K562 (cell line): ENCODE measurements around the gene RTL10. TPM values are rescaled to one million over a fixed set of nuclear protein-coding genes. Genes with fewer than 3 reads are reported as not detected.

Source experiments
- ARID3B ChIP-seq: fragments of 250-450 bp; sonication (Bioruptor Pico); IDR thresholded peaks from 2 replicates; pipeline ENCODE4 v1.4.0; 2020; ENCODE audit warnings: borderline replicate concordance
- BRD4 ChIP-seq: fragments of 200-600 bp; sonication (generic); IDR thresholded peaks from 2 replicates; pipeline ENCODE4 v1.6.1; 2017; ENCODE audit warnings: inconsistent platforms
- CREBBP ChIP-seq: IDR thresholded peaks from one replicate; pipeline ENCODE4 v1.6.1; 2012; ENCODE audit warnings: low read depth, mild to moderate bottlenecking, control low read depth, inconsistent platforms, low read length
- FOXA1 ChIP-seq: fragments of 450-650 bp; IDR thresholded peaks from 2 replicates; pipeline ENCODE4 v1.6.1; 2016; ENCODE audit warnings: mild to moderate bottlenecking, borderline replicate concordance
- HMG20A ChIP-seq: fragments of 450-650 bp; formaldehyde crosslinking; conservative IDR thresholded peaks from 2 replicates; pipeline ENCODE4 v1.4.0; 2020; ENCODE audit warnings: mild to moderate bottlenecking, mixed read lengths
- SREBF1 ChIP-seq: fragments of 150-350 bp; IDR thresholded peaks from 2 replicates; pipeline ENCODE4 v1.6.1; 2014; ENCODE audit warnings: antibody characterized with exemption, low read depth, low read length, borderline replicate concordance
- STAT5A ChIP-seq: IDR thresholded peaks from 2 replicates; pipeline ENCODE4 v1.6.1; 2012; ENCODE audit warnings: low read length, inconsistent platforms, borderline replicate concordance
- THAP12 ChIP-seq: fragments of 250-450 bp; sonication (Bioruptor Pico); IDR thresholded peaks from 2 replicates; pipeline ENCODE4 v1.9.0; 2021; ENCODE audit warnings: mild to moderate bottlenecking, inconsistent platforms
- U2AF1 ChIP-seq: fragments of 200-400 bp; formaldehyde crosslinking; optimal IDR thresholded peaks from 2 replicates; pipeline ENCODE3; 2017; ENCODE audit warnings: mild to moderate bottlenecking, low read depth, low read length, moderate library complexity
- ZBTB17 ChIP-seq: fragments of 450-650 bp; formaldehyde crosslinking; IDR thresholded peaks from 2 replicates; pipeline ENCODE4 v1.4.0; 2020; ENCODE audit warnings: mild to moderate bottlenecking
- polyA plus RNA-seq, 8 experiments: library from polyadenylated mRNA; depleted of rRNA in 4 of 8; stranded (reverse) in 5 of 8; unstranded in 3 of 8; fragments of >200 nt; fragmentation: Nextera tagmentation in 2 of 8; fragmentation: Illumina TruSeq in 1 of 8; extraction: Ambion mirVana in 2 of 8; extraction: Trizol in 1 of 8; gene quantifications; 2 replicates each; pipeline versions ENCODE4 v1.2.1 to v1.2.3, GENCODE V29; 2011 to 2014; ENCODE audit warnings: inconsistent platforms in 1 of 8, missing spikeins in 1 of 8
- total RNA-seq, 7 experiments: library from RNA; depleted of rRNA in 6 of 7; stranded (reverse); fragments of >200 nt in 6 of 7; fragmentation: Illumina TruSeq in 2 of 7; extraction: Trizol in 2 of 7; gene quantifications; 2 replicates each; pipeline versions ENCODE4 v1.2.1 to v1.2.3, GENCODE V29; 2011 to 2021; ENCODE audit warnings: low replicate concordance in 1 of 7
- TF ChIP-seq, protein P1 (sequence below): fragments of 250-450 bp; sonication (Bioruptor Pico); IDR thresholded peaks from 2 replicates; pipeline ENCODE4 v1.5.0; 2022; ENCODE audit warnings: mild to moderate bottlenecking

The RTL10 gene
- total and polyA plus RNA-seq, 9 of the 15 experiments (the other 6 are each of a cell fraction or from before 2014, with no cell fraction given): 19.8 to 75.5 (median 32.5) TPM

DNA sequence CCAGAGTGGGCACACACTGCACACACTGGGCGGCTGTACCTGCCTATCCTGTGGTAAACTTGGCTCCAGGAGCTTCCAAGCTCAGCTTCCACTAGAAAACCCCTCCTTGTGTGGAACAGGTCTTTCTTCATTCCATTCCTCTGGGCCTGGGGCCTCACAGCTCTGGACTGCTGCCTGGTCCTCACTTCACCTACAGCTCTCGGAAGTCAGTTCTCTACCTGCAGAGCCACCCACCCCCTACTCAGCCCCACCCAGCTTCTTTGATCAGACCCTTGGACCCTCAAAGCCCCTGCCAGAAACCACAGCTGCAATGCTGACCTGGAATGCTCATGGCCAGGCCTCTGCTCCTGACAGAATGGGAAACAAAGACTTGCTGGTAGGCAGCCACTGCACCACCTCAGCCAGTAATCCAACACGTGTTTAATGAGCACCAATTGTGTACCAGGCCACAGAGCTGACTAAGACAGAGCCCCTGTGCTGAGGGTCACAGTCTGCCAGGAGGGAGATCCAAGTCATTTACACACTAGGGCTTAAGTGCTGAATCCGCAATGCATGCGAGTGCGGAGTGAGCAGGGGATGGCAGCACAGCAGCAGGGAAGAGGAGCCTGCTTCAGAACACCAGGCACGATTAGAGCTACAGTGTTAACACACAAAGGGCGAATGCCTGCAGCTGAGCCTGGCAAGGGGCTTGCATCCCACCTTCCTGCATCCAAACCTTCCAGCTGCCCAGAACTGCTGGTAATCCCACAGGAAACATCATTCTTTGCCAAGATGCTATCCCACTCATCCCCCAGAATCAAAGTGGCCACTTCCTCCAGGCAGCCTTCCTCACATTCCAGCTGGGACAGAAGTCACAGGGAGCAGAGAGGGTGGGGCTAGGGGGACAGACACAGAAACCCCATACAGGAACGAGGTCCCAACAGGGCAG, 4.6 kb downstream of the RTL10 start (continued):
- TF ChIP-seq STAT5A (no peak), HMG20A (0 out of 2 replicates have a peak, but pooled peaks have one; percentile 46), FOXA1 (no peak), ZBTB17 (CRISPR knock-in tag) (no peak), U2AF1 (no peak), THAP12 (CRISPR knock-in tag) (peak; percentile 76), ARID3B (CRISPR knock-in tag) (no peak), SREBF1 (peak; percentile 17; the same call in 1 of the 2 replicates), BRD4 (no peak), CREBBP (no peak)
- TF ChIP-seq, protein P1, sequence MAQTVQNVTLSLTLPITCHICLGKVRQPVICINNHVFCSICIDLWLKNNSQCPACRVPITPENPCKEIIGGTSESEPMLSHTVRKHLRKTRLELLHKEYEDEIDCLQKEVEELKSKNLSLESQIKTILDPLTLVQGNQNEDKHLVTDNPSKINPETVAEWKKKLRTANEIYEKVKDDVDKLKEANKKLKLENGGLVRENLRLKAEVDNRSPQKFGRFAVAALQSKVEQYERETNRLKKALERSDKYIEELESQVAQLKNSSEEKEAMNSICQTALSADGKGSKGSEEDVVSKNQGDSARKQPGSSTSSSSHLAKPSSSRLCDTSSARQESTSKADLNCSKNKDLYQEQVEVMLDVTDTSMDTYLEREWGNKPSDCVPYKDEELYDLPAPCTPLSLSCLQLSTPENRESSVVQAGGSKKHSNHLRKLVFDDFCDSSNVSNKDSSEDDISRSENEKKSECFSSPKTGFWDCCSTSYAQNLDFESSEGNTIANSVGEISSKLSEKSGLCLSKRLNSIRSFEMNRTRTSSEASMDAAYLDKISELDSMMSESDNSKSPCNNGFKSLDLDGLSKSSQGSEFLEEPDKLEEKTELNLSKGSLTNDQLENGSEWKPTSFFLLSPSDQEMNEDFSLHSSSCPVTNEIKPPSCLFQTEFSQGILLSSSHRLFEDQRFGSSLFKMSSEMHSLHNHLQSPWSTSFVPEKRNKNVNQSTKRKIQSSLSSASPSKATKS: no peak
